Neural progenitor cell (in vitro differentiated cells): Measurements from ENCODE around the gene ATG9B. TPM values are rescaled to one million over a fixed set of nuclear protein-coding genes. Genes with fewer than 3 reads are reported as not detected.

Experiments
- DNase-seq: peaks from one replicate; pipeline ENCODE4 v3.0.0-alpha.2; 2016; ENCODE audit warnings: low spot score
- H2AFZ ChIP-seq: fragments of 200-600 bp; sonication (generic); replicated peaks from 2 replicates; pipeline ENCODE4 v1.6.1; 2016; ENCODE audit warnings: antibody characterized with exemption
- H3F3A ChIP-seq: fragments of 200-600 bp; sonication (generic); 2 replicates; pipeline ENCODE4 v1.6.1; 2016; ENCODE audit warnings: antibody characterized with exemption, low read depth
- H3K27ac ChIP-seq: fragments of 200-600 bp; sonication (generic); 2 replicates; pipeline ENCODE4 v1.5.1; 2016; ENCODE audit warnings: mild to moderate bottlenecking
- H3K27me3 ChIP-seq: fragments of 200-600 bp; sonication (generic); 2 replicates; pipeline ENCODE4 v1.6.1; 2016; ENCODE audit warnings: mild to moderate bottlenecking, moderate library complexity
- H3K36me3 ChIP-seq: fragments of 200-600 bp; sonication (generic); 2 replicates; pipeline ENCODE4 v1.5.1; 2016
- H3K4me1 ChIP-seq: fragments of 200-600 bp; sonication (generic); 2 replicates; pipeline ENCODE4 v1.6.1; 2016; ENCODE audit warnings: mixed run types
- H3K4me2 ChIP-seq: fragments of 200-600 bp; sonication (generic); 2 replicates; pipeline ENCODE4 v1.6.1; 2016
- H3K4me3 ChIP-seq: fragments of 200-600 bp; sonication (generic); 2 replicates; pipeline ENCODE4 v1.5.1; 2016
- H3K79me2 ChIP-seq: fragments of 200-600 bp; sonication (generic); 2 replicates; pipeline ENCODE4 v1.6.1; 2016; ENCODE audit warnings: low read depth
- H3K9ac ChIP-seq: fragments of 200-600 bp; sonication (generic); 2 replicates; pipeline ENCODE4 v1.6.1; 2016
- H3K9me3 ChIP-seq: fragments of 200-600 bp; sonication (generic); 2 replicates; pipeline ENCODE4 v1.5.1; 2016; ENCODE audit warnings: low read depth
- H4K20me1 ChIP-seq: fragments of 200-600 bp; sonication (generic); 2 replicates; pipeline ENCODE4 v1.6.1; 2016; ENCODE audit warnings: low read depth
- H3K27ac Mint-ChIP-seq: 3 replicates; pipeline ENCODE4 v1.8.0; 2021; ENCODE audit warnings: mixed read lengths
- H3K27me3 Mint-ChIP-seq: 2 replicates; pipeline ENCODE4 v1.8.0; 2022; ENCODE audit warnings: low read depth, mild to moderate bottlenecking, inconsistent platforms, moderate library complexity, mixed read lengths; ENCODE audit not compliant: insufficient read depth
- H3K36me3 Mint-ChIP-seq: 3 replicates; pipeline ENCODE4 v1.8.0; 2021; ENCODE audit warnings: mixed read lengths
- H3K4me1 Mint-ChIP-seq: 3 replicates; pipeline ENCODE4 v1.8.0; 2021; ENCODE audit warnings: mixed read lengths
- H3K4me3 Mint-ChIP-seq: 3 replicates; pipeline ENCODE4 v1.8.0; 2021; ENCODE audit warnings: mild to moderate bottlenecking, moderate library complexity, mixed read lengths
- H3K9me3 Mint-ChIP-seq: 3 replicates; pipeline ENCODE4 v1.8.0; 2020; ENCODE audit warnings: mixed read lengths
- CTCF ChIP-seq: fragments of 200-600 bp; sonication (generic); IDR thresholded peaks from 2 replicates; pipeline ENCODE4 v1.5.1; 2017; ENCODE audit warnings: antibody characterized with exemption, mild to moderate bottlenecking
- EZH2 ChIP-seq: fragments of 200-600 bp; sonication (generic); IDR thresholded peaks from 2 replicates; pipeline ENCODE4 v1.6.1; 2017; ENCODE audit warnings: antibody characterized with exemption, mild to moderate bottlenecking, moderate library complexity
- EZH2phosphoT487 ChIP-seq: fragments of 200-600 bp; sonication (generic); IDR thresholded peaks from 2 replicates; pipeline ENCODE4 v1.6.1; 2017; ENCODE audit warnings: antibody characterized with exemption
- total RNA-seq: library from RNA; depleted of rRNA; stranded (reverse); fragments of >200 nt; gene quantifications from 2 replicates; pipeline ENCODE4 v1.2.3, GENCODE V29; 2015; ENCODE audit warnings: low replicate concordance

ATG9B gene
- total RNA-seq, 1 donor from 2014 or later: 0.43 TPM

- peak; percentile 3 for TF ChIP-seq EZH2
- no peak for TF ChIP-seq EZH2phosphoT487
- TF ChIP-seq CTCF: peak; percentile 65
- Mint-ChIP-seq H3K27me3 (peaks cover 16% of the 10 kb centered on the region), H3K27ac (peak within 1 kb of the TSS; percentile 94), H3K4me1 (peaks cover 46% of the 10 kb centered on the region), H3K9me3 (no peaks in the 10 kb centered on the region), H3K36me3 (no peaks in the 10 kb centered on the region), H3K4me3 (peak within 1 kb of the TSS; percentile 94)
- Histone ChIP-seq H3K4me1 (peaks cover 45% of the 10 kb centered on the region), H4K20me1 (peaks cover 50% of the 10 kb centered on the region), H3K27me3 (peaks cover 39% of the 10 kb centered on the region), H3F3A (peaks cover 42% of the 10 kb centered on the region), H3K9ac (peak within 1 kb of the TSS; percentile 39), H3K4me2 (peak within 1 kb of the TSS; percentile 99), H2AFZ (peak within 1 kb of the TSS; percentile 54), H3K4me3 (peak within 1 kb of the TSS; percentile 77), H3K9me3 (no peaks in the 10 kb centered on the region), H3K27ac (no peak within 1 kb of the TSS), H3K36me3 (no peaks in the 10 kb centered on the region), H3K79me2 (peaks cover 7% of the 10 kb centered on the region)
- DNase-seq: peak; percentile 76
Observed at GRCh38 chr7:151059367-151060112, 35.2 kb upstream of the ATG9B start, which contains the start of gene SLC4A2. Gene SLC4A2, plus strand, starts transcription at chr7:151059589. Its CDS starts 2,399 bp downstream, at chr7:151061988.

- peak overlapping the region; percentile 99 for H3K4me2 ChIP-seq
- H3K9ac ChIP-seq: no peak overlapping the region
- H3K9me3 Mint-ChIP-seq: no peaks in the 10 kb centered on the region
- H3K4me3 Mint-ChIP-seq: peak overlapping the region; percentile 94
- H3K27me3 ChIP-seq: peaks cover 39% of the 10 kb centered on the region
- peak overlapping the region; percentile 94 for H3K27ac Mint-ChIP-seq
- DNase-seq: peak; percentile 40
- peaks cover 7% of the 10 kb centered on the region for H3K79me2 ChIP-seq
- H3K36me3 Mint-ChIP-seq: no peaks in the 10 kb centered on the region
- peaks cover 43% of the 10 kb centered on the region for H4K20me1 ChIP-seq
- H3K4me1 ChIP-seq: peaks cover 45% of the 10 kb centered on the region
- no peak overlapping the region for H3K27ac ChIP-seq
- H2AFZ ChIP-seq: peak overlapping the region; percentile 54
- H3K4me3 ChIP-seq: peak overlapping the region; percentile 77
- no peaks in the 10 kb centered on the region for H3K36me3 ChIP-seq
- peaks cover 42% of the 10 kb centered on the region for H3F3A ChIP-seq
- no peaks in the 10 kb centered on the region for H3K9me3 ChIP-seq
- peaks cover 16% of the 10 kb centered on the region for H3K27me3 Mint-ChIP-seq
- H3K4me1 Mint-ChIP-seq: peaks cover 46% of the 10 kb centered on the region
- TF ChIP-seq EZH2 (peak; percentile 36), EZH2phosphoT487 (no peak)
Observed at GRCh38 chr7:151058781-151059366, 34.6 kb upstream of the ATG9B start.

- Histone ChIP-seq H3K27me3 (peaks cover 37% of the 10 kb centered on the region), H3K9ac (no peak overlapping the region), H3K9me3 (no peaks in the 10 kb centered on the region), H3K79me2 (peaks cover 7% of the 10 kb centered on the region), H2AFZ (peak overlapping the region; percentile 60), H3F3A (peaks cover 40% of the 10 kb centered on the region), H4K20me1 (peaks cover 39% of the 10 kb centered on the region), H3K36me3 (no peaks in the 10 kb centered on the region), H3K4me2 (peak overlapping the region; percentile 99), H3K4me1 (peaks cover 45% of the 10 kb centered on the region), H3K27ac (no peak overlapping the region), H3K4me3 (peak overlapping the region; percentile 77)
- Mint-ChIP-seq H3K27ac (peak overlapping the region; percentile 94), H3K4me3 (peak overlapping the region; percentile 94), H3K4me1 (peaks cover 46% of the 10 kb centered on the region), H3K9me3 (no peaks in the 10 kb centered on the region), H3K27me3 (peaks cover 16% of the 10 kb centered on the region), H3K36me3 (no peaks in the 10 kb centered on the region)
- no peak for TF ChIP-seq CTCF
- TF ChIP-seq EZH2phosphoT487: no peak
- no peak for TF ChIP-seq EZH2
- peak; percentile 99 for DNase-seq
Observed at GRCh38 chr7:151057989-151058780, 33.9 kb upstream of the ATG9B start.
